ENCODE results near the gene XRCC6.
A peak's percentile ranks its signal among the peaks of the same experiment; 100 is the strongest.
"Not testable (repeated sequence)": the region's sequence is repeated elsewhere in the genome, so short reads cannot be mapped to it uniquely, and the experiment has no call there.

The XRCC6 gene

GRCh38 chr22:41598891-41599635, 22.0 kb upstream of the XRCC6 start:
- no peak for DNase-seq

GRCh38 chr22:41600976-41601375, 20.1 kb upstream of the XRCC6 start:
- no peak for DNase-seq

GRCh38 chr22:41603873-41604332, 17.2 kb upstream of the XRCC6 start:
- DNase-seq: no peak

- no peak for DNase-seq
Observed at GRCh38 chr22:41608386-41608785, 12.7 kb upstream of the XRCC6 start.

- DNase-seq: no peak
Observed at GRCh38 chr22:41612603-41613306, 8.3 kb upstream of the XRCC6 start.

- DNase-seq: no peak
Observed at GRCh38 chr22:41613456-41613855, 7.6 kb upstream of the XRCC6 start.

- DNase-seq: no peak
Observed at GRCh38 chr22:41619979-41620588, 1.0 kb upstream of the XRCC6 start.

GRCh38 chr22:41620589-41621098, 451 bp upstream of the XRCC6 start, which contains the start of gene DESI1:
Gene DESI1 (minus strand): TSS chr22:41621043. CDS start chr22:41620839, 204 bp downstream.
- DNase-seq: no peak

GRCh38 chr22:41621911-41622179, 750 bp downstream of the XRCC6 start:
- no peak for DNase-seq

- DNase-seq: no peak
Observed at GRCh38 chr22:41625577-41625976, 4.5 kb downstream of the XRCC6 start.

- not testable (repeated sequence) for DNase-seq
Observed at GRCh38 chr22:41631115-41631514, 10.0 kb downstream of the XRCC6 start.

GRCh38 chr22:41631615-41632014, 10.5 kb downstream of the XRCC6 start:
- DNase-seq: not testable (repeated sequence)

- DNase-seq: not testable (repeated sequence)
Observed at GRCh38 chr22:41634610-41635009, 13.5 kb downstream of the XRCC6 start.

GRCh38 chr22:41636467-41636866, 15.4 kb downstream of the XRCC6 start:
- DNase-seq: peak; percentile 24

- DNase-seq: not testable (repeated sequence)
Observed at GRCh38 chr22:41637623-41638022, 16.5 kb downstream of the XRCC6 start.

- DNase-seq: peak; percentile 48
Observed at GRCh38 chr22:41638124-41638523, 17.0 kb downstream of the XRCC6 start.

GRCh38 chr22:41638748-41639147, 17.7 kb downstream of the XRCC6 start:
- DNase-seq: no peak

- no peak for DNase-seq
Observed at GRCh38 chr22:41641854-41642253, 20.8 kb downstream of the XRCC6 start.

GRCh38 chr22:41642331-41643110, 21.4 kb downstream of the XRCC6 start:
- no peak for DNase-seq

GRCh38 chr22:41647771-41648170, 26.7 kb downstream of the XRCC6 start:
- no peak for DNase-seq

- no peak for DNase-seq
Observed at GRCh38 chr22:41648432-41648831, 27.3 kb downstream of the XRCC6 start.

GRCh38 chr22:41650229-41650628, 29.1 kb downstream of the XRCC6 start:
- no peak for DNase-seq

- DNase-seq: no peak
Observed at GRCh38 chr22:41650821-41651220, 29.7 kb downstream of the XRCC6 start.
